Choroid plexus epithelial cell (primary cell): ENCODE data around the gene SLC8A3.

ENCODE experiments used
- DNase-seq: peaks from one replicate; pipeline ENCODE4 v3.0.0-alpha.2; 2010; ENCODE audit warnings: low read depth
- H3K4me3 ChIP-seq: 2 replicates; pipeline ENCODE4 v1.5.1; 2011; ENCODE audit warnings: low read depth, mild to moderate bottlenecking, control low read depth, low read length, moderate library complexity
- TF ChIP-seq, protein P1 (sequence below): conservative IDR thresholded peaks from 2 replicates; pipeline ENCODE4 v1.5.1; 2011; ENCODE audit warnings: low read depth, mild to moderate bottlenecking, control low read depth, inconsistent platforms, low read length, moderate library complexity

SLC8A3 gene

GRCh38 chr14:70086685-70087379 lies 101.9 kb downstream of the SLC8A3 start:
- TF ChIP-seq, protein P1, sequence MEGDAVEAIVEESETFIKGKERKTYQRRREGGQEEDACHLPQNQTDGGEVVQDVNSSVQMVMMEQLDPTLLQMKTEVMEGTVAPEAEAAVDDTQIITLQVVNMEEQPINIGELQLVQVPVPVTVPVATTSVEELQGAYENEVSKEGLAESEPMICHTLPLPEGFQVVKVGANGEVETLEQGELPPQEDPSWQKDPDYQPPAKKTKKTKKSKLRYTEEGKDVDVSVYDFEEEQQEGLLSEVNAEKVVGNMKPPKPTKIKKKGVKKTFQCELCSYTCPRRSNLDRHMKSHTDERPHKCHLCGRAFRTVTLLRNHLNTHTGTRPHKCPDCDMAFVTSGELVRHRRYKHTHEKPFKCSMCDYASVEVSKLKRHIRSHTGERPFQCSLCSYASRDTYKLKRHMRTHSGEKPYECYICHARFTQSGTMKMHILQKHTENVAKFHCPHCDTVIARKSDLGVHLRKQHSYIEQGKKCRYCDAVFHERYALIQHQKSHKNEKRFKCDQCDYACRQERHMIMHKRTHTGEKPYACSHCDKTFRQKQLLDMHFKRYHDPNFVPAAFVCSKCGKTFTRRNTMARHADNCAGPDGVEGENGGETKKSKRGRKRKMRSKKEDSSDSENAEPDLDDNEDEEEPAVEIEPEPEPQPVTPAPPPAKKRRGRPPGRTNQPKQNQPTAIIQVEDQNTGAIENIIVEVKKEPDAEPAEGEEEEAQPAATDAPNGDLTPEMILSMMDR, result peak; percentile 88
- peak; percentile 81 for DNase-seq
- no peak overlapping the region for H3K4me3 ChIP-seq

DNA sequence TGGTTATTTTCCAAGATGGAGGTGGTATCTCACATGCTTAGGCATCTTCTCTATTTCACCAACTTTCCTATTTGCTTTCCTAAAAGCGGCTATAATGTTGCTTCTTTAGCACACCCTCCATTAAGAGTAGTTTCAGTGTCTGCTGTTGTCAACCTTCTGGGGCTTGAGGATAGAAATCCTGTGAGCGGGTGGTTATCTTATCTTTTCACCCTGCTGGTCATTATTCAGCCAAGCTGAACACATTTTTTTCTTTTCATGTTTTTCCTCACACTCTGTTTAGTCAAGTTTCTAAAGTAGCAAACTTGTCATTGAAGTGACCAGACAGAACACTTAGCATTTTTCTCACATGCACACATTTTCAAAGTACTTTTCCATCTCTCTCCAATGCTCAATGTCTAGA lies 104.5 kb downstream of the SLC8A3 start:
- H3K4me3 ChIP-seq, result no peak overlapping the region
- no peak for DNase-seq
- TF ChIP-seq, protein P1, result no peak

DNA sequence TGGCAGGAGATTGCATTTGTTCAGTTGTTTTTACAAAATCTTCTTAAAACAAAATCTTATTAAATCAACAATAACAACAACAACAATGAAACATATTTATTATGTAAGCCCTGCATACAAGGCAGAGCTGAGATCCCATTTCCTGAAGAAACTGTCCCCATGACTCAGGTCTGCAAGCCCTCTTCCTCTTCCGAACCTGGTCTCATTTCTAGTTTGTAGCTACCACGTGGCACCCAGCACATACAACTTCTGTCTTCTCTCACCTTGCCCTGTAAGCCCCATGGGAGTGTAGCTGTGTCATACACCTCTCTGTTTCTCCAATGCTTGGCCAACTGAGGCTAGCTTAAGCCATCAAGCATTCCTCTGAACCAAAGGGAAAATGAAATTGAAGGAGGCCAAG lies 106.4 kb downstream of the SLC8A3 start:
- TF ChIP-seq, protein P1, result no peak
- DNase-seq, result no peak
- no peak overlapping the region for H3K4me3 ChIP-seq

- TF ChIP-seq, protein P1, result no peak
- H3K4me3 ChIP-seq, result no peak overlapping the region
- DNase-seq, result no peak
Measured at GRCh38 chr14:70080076-70080475, 108.7 kb downstream of the SLC8A3 start.

GRCh38 chr14:70078329-70078728 lies 110.4 kb downstream of the SLC8A3 start:
- H3K4me3 ChIP-seq, result no peak overlapping the region
- TF ChIP-seq, protein P1, result no peak
- DNase-seq, result no peak

- DNase-seq, result no peak
- TF ChIP-seq, protein P1, result no peak
- H3K4me3 ChIP-seq, result no peak overlapping the region
Measured at GRCh38 chr14:70077720-70078119, 111.0 kb downstream of the SLC8A3 start.

DNA sequence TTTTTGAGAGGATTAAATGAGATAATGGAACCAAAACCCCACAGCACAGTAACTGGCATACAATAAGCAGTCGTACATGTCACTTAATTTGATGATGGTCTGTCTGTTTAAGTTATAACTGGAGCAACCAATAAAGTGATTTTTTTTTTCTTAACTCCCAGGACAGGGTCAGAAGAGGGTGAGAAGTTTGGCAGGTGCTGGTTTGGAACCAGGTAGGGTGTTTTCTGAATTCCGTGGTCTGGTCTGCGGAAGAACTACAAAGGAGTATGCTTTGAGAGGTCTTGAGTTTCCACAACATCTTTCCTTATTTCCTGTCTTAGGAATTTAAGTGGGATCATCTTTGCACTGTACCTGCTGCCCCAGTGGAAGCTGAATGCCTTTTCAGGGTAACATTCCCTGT lies 111.7 kb downstream of the SLC8A3 start:
- no peak for DNase-seq
- H3K4me3 ChIP-seq, result no peak overlapping the region
- TF ChIP-seq, protein P1, result no peak
